NB4 (cell line): ENCODE data around the gene KRTAP10-2.

ENCODE experiments used
- CTCF ChIP-seq: IDR thresholded peaks from one replicate; pipeline ENCODE4 v1.5.1; 2012; ENCODE audit warnings: low read depth, low read length
- MAX ChIP-seq: IDR thresholded peaks from 2 replicates; pipeline ENCODE4 v1.6.1; 2011; ENCODE audit warnings: low read depth, low read length

GRCh38 chr21:44520326-44521300, 30.7 kb downstream of the KRTAP10-2 start:
- TF ChIP-seq MAX (no peak), CTCF (no peak)
